Small intestine (tissue), 7 donors: Measurements from ENCODE around the gene OR51M1. TPM values are rescaled to one million over a fixed set of nuclear protein-coding genes. Genes with fewer than 3 reads are reported as not detected.

Experiments used
- DNase-seq, 2 donors: peaks; one replicate each; pipeline versions ENCODE4 v3.0.0 to v3.0.0-alpha.2; 2013
- FAIRE-seq: peaks from 2 replicates; lab custom pipeline; 2012; peaks lifted over from hg19 to GRCh38; lab: Jason Lieb, UNC
- H3K27ac ChIP-seq, 3 donors: one replicate each; pipeline ENCODE4 v1.5.1; 2013; ENCODE audit warnings: low read length in 2 of 3, mild to moderate bottlenecking in 2 of 3, control low read depth in 1 of 3, inconsistent platforms in 1 of 3, low read depth in 1 of 3, moderate library complexity in 1 of 3
- H3K27me3 ChIP-seq, 3 donors: one replicate each; pipeline ENCODE4 v1.6.1; 2013; ENCODE audit warnings: low read length in 3 of 3, inconsistent platforms in 1 of 3; ENCODE audit not compliant: control insufficient read depth in 3 of 3, insufficient read depth in 3 of 3
- H3K36me3 ChIP-seq, 3 donors: one replicate each; pipeline ENCODE4 v1.6.1; 2013; ENCODE audit warnings: low read length in 3 of 3, inconsistent platforms in 1 of 3, low read depth in 1 of 3, mild to moderate bottlenecking in 1 of 3, moderate library complexity in 1 of 3; ENCODE audit not compliant: control insufficient read depth in 3 of 3, insufficient read depth in 2 of 3
- H3K4me1 ChIP-seq, 3 donors: one replicate each; pipeline ENCODE4 v1.6.1; 2013; ENCODE audit warnings: low read length in 2 of 3, inconsistent platforms in 1 of 3, low read depth in 1 of 3, mild to moderate bottlenecking in 1 of 3, moderate library complexity in 1 of 3; ENCODE audit not compliant: control insufficient read depth in 3 of 3, insufficient read depth in 2 of 3
- H3K4me3 ChIP-seq, 3 donors: one replicate each; pipeline ENCODE4 v1.5.1; 2013; ENCODE audit warnings: low read length in 3 of 3, control low read depth in 1 of 3, inconsistent platforms in 1 of 3, low read depth in 1 of 3, mild to moderate bottlenecking in 1 of 3, moderate library complexity in 1 of 3
- H3K9me3 ChIP-seq, 2 donors: one replicate each; pipeline ENCODE4 v1.6.1; 2013; ENCODE audit warnings: low read depth in 1 of 2, low read length in 1 of 2; ENCODE audit not compliant: control insufficient read depth in 2 of 2, insufficient read depth in 1 of 2
- WGBS, 3 donors: extraction: QIAGEN DNeasy Blood & Tissue Kit; methylation state at CpG; one replicate each; pipeline ENCODE4 v1.1.7; 2013; 5-methylcytosine and 5-hydroxymethylcytosine counted together
- polyA plus RNA-seq, 4 donors: library from polyadenylated mRNA; stranded (reverse) in 3 of 4; unstranded in 1 of 4; fragments of 200-250 nt in 3 of 4; fragments of 120-200 nt in 1 of 4; gene quantifications; one replicate each; pipeline versions ENCODE4 v1.2.1 to v1.2.3, GENCODE V29; 2013
- donor health status: healthy with polysubstance abuse.
- donor health status: control.
- donor health status: control.
- donor health status: Bipolar disorder and iron deficiency.
- donor health status: healthy.

The OR51M1 gene
- polyA plus RNA-seq, 4 donors = not detected

DNA sequence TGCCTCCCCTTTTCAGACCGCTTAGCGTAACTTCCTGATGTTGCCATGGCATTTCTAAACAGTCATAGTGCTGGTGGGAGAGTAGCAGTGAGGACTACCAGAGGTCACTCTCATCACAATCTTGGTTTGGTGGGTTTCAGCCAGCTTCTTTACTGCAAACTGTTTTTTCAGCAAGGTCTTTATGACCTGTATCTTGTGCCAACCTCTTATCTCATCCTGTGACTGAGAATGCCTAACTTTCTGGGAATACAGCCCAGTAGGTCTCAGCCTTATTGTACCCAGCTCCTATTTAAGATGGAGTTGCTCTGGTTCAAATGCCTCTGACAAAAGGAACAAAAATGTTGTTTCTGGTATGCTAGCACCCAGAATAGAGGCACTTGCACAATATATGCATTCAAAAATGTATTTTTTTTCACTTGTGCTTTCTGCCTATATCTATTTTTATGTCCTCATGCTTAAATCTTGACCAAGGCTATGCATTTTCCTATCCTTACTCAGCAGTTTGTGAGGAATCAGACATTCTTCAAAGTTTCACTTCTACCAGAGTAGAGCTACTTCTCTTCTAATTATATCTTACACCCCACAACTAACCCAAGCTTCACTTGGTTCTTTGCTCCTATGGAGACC, 16.1 kb upstream of the OR51M1 start:
- no peaks in the 10 kb centered on the region for H3K27me3 ChIP-seq
- H3K4me3 ChIP-seq = no peak overlapping the region
- no peaks in the 10 kb centered on the region for H3K36me3 ChIP-seq
- no peaks in the 10 kb centered on the region for H3K4me1 ChIP-seq
- FAIRE-seq (no peak), DNase-seq (no peak)
- H3K9me3 ChIP-seq = no peaks in the 10 kb centered on the region
- WGBS, 3 donors = 37 to 93% (median 81%) methylated on average over 2 of the region's 2 CpGs
- H3K27ac ChIP-seq = no peak overlapping the region

GRCh38 chr11:5368502-5369043, 15.0 kb upstream of the OR51M1 start:
- WGBS, 3 donors = 56 to 74% (median 64%) methylated on average over 3 of the region's 3 CpGs
- Histone ChIP-seq H3K27me3 (no peaks in the 10 kb centered on the region), H3K4me3 (no peak overlapping the region), H3K36me3 (no peaks in the 10 kb centered on the region), H3K27ac (no peak overlapping the region), H3K4me1 (no peaks in the 10 kb centered on the region), H3K9me3 (peaks cover 0 to 2% of the 10 kb centered on the region in 2 donors)
- FAIRE-seq (no peak), DNase-seq (no peak)

DNA sequence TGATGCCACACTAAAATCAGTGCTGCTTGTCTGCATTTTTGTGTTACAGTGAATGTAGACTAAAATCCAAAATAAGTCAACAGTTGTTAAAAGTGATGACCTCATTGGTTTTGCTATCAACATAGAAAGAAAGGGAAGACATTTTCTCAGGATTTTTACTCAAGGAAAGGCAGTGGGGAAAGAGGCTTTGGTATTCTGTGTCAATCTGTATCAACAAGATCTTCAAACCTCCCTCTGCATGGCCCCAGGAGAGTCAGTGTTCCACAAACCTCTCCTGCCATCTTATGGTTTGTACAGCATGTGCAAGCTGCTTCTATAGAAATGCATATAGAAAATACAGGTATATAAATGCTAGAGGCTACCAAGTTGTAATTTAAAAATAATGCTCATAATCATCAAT, 13.8 kb upstream of the OR51M1 start:
- Histone ChIP-seq H3K27ac (no peak overlapping the region), H3K9me3 (peaks cover 0 to 2% of the 10 kb centered on the region in 2 donors), H3K27me3 (no peaks in the 10 kb centered on the region), H3K4me3 (no peak overlapping the region), H3K4me1 (no peaks in the 10 kb centered on the region), H3K36me3 (no peaks in the 10 kb centered on the region)
- DNase-seq = no peak
- FAIRE-seq = no peak

GRCh38 chr11:5380740-5381342, 2.8 kb upstream of the OR51M1 start:
- Histone ChIP-seq H3K9me3 (no peaks in the 10 kb centered on the region), H3K27ac (no peak overlapping the region), H3K27me3 (no peaks in the 10 kb centered on the region), H3K36me3 (no peaks in the 10 kb centered on the region), H3K4me3 (no peak overlapping the region), H3K4me1 (no peaks in the 10 kb centered on the region)
- FAIRE-seq (no peak), DNase-seq (peak; percentile 30 to 43)
- WGBS, 3 donors = 70 to 77% (median 73%) methylated on average over 4 of the region's 4 CpGs

GRCh38 chr11:5384335-5384734, 723 bp downstream of the OR51M1 start:
- Histone ChIP-seq H3K27ac (no peak overlapping the region), H3K27me3 (no peaks in the 10 kb centered on the region)

GRCh38 chr11:5390210-5390609, 6.6 kb downstream of the OR51M1 start:
- H3K36me3 ChIP-seq = no peaks in the 10 kb centered on the region
- FAIRE-seq (no peak), DNase-seq (no peak)
- H3K4me3 ChIP-seq = no peak overlapping the region
- WGBS, 3 donors = 73 to 79% (median 74%) methylated on average over 2 of the region's 2 CpGs
- H3K9me3 ChIP-seq = no peaks in the 10 kb centered on the region
- no peak overlapping the region for H3K27ac ChIP-seq
- H3K4me1 ChIP-seq = no peaks in the 10 kb centered on the region
- H3K27me3 ChIP-seq = no peaks in the 10 kb centered on the region

More at GRCh38 chr11:5384335-5384734, 723 bp downstream of the OR51M1 start:
- Histone ChIP-seq H3K4me1 (no peaks in the 10 kb centered on the region), H3K4me3 (no peak overlapping the region), H3K36me3 (no peaks in the 10 kb centered on the region), H3K9me3 (no peaks in the 10 kb centered on the region)
- FAIRE-seq (no peak), DNase-seq (no peak)
- 50 to 68% (median 64%) methylated on average over 2 of the region's 2 CpGs for WGBS, 3 donors

DNA sequence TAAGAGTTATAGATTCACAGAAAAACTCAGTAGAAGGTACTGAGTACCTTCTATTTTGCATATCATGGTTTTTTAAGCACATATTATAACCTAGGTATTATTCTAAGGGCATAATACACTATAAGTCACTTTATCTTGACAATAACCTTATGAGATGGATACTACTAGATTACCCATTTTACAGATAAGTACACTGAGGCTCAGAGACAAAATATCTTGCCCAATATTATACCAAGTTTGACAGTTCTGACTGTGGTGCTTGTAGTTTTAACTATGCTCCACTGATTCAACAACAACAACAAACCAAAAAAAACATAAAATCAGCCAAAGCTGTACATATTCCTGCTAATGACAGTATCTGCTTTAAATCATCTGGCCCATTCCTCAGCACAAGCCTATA, 10.5 kb downstream of the OR51M1 start:
- no peaks in the 10 kb centered on the region for H3K27me3 ChIP-seq
- no peak overlapping the region for H3K27ac ChIP-seq
- H3K36me3 ChIP-seq = no peaks in the 10 kb centered on the region
- no peak for DNase-seq
- no peak overlapping the region for H3K4me3 ChIP-seq
- no peak for FAIRE-seq
- no peaks in the 10 kb centered on the region for H3K9me3 ChIP-seq
- no peaks in the 10 kb centered on the region for H3K4me1 ChIP-seq

DNA sequence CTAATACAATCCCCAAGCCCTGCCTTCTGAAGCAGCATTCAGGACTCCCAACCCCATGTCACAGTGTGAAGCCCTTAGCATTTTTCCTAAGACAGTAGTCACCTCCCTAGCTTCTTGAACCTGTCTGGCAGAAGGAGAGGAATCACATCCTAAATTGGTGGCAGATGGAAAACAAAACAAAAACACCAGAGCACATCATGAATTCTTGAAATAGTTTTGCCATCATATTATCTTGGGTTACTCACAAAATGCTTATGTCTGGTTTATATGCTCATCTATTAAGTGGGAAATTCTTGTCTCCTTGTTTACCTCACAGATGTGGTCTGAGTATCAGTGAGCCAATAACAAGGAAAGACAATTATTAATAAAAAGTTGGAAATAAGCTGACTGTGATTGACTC, 15.3 kb downstream of the OR51M1 start:
- H3K4me1 ChIP-seq = no peaks in the 10 kb centered on the region
- no peak overlapping the region for H3K4me3 ChIP-seq
- DNase-seq = no peak
- H3K27me3 ChIP-seq = no peaks in the 10 kb centered on the region
- H3K27ac ChIP-seq = no peak overlapping the region
- H3K36me3 ChIP-seq = no peaks in the 10 kb centered on the region
- no peak for FAIRE-seq
- no peaks in the 10 kb centered on the region for H3K9me3 ChIP-seq

DNA sequence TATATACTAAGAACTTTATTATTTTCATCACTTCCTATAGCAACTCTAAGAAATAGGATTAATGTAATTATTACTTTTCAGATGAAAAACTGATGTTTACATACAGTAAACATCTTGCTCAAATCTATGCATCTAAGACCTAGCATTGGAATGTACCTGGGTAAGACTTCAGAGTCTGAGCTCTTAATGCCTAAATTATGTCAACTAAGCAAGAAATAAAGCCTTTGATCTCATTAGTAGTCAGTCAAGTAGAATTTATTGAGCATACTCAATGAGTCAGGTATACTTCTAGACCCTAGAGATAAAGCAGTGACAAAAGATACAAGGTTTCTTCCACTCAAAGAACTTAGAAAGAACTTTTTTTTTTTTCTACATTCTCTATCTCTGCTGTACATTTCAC, 21.6 kb downstream of the OR51M1 start:
- FAIRE-seq (no peak), DNase-seq (no peak)
- Histone ChIP-seq H3K4me1 (no peaks in the 10 kb centered on the region), H3K9me3 (no peaks in the 10 kb centered on the region), H3K27ac (no peak overlapping the region), H3K4me3 (no peak overlapping the region), H3K27me3 (no peaks in the 10 kb centered on the region), H3K36me3 (no peaks in the 10 kb centered on the region)
